GM12878 (cell line): ENCODE results near the gene MGAT2. TPM values are rescaled to one million over a fixed set of nuclear protein-coding genes. Genes with fewer than 3 reads are reported as not detected.

Experiments used
- BACH1 ChIP-seq: fragments of 450-650 bp; IDR thresholded peaks from 2 replicates; pipeline ENCODE4 v1.6.1; 2017; ENCODE audit warnings: mild to moderate bottlenecking, borderline replicate concordance
- CBFB ChIP-seq: IDR thresholded peaks from 2 replicates; pipeline ENCODE4 v1.6.1; 2016; ENCODE audit warnings: antibody characterized with exemption, low read depth
- CREM ChIP-seq: IDR thresholded peaks from 2 replicates; pipeline ENCODE4 v1.6.1; 2014; ENCODE audit warnings: antibody characterized with exemption, low read depth
- NBN ChIP-seq: fragments of 450-650 bp; IDR thresholded peaks from 2 replicates; pipeline ENCODE4 v1.6.1; 2016
- PAX5 ChIP-seq: IDR thresholded peaks from 2 replicates; pipeline ENCODE4 v1.6.1; 2011; ENCODE audit warnings: low read depth, low read length, borderline replicate concordance
- PML ChIP-seq: IDR thresholded peaks from 2 replicates; pipeline ENCODE4 v1.6.1; 2012; ENCODE audit warnings: low read length, inconsistent platforms
- POLR2AphosphoS2 ChIP-seq: IDR thresholded peaks from 2 replicates; pipeline ENCODE4 v1.6.1; 2011; ENCODE audit warnings: low read depth, mild to moderate bottlenecking, low read length, improper control_type of control experiment, moderate library complexity
- POLR2AphosphoS5 ChIP-seq: IDR thresholded peaks from 2 replicates; pipeline ENCODE4 v1.6.1; 2011; ENCODE audit warnings: mild to moderate bottlenecking, low read length, inconsistent platforms
- STAT1 ChIP-seq: fragments of 450-650 bp; conservative IDR thresholded peaks from 2 replicates; pipeline ENCODE4 v1.6.1; 2014; ENCODE audit warnings: antibody characterized with exemption, mild to moderate bottlenecking
- WRNIP1 ChIP-seq: IDR thresholded peaks from 2 replicates; pipeline ENCODE4 v1.6.1; 2011; ENCODE audit warnings: low read depth, low read length, improper control_type of control experiment, borderline replicate concordance
- YBX1 ChIP-seq: fragments of 450-650 bp; IDR thresholded peaks from 2 replicates; pipeline ENCODE4 v1.6.1; 2016; ENCODE audit warnings: antibody characterized with exemption
- ZBED1 ChIP-seq: IDR thresholded peaks from 2 replicates; pipeline ENCODE4 v1.6.1; 2016; ENCODE audit warnings: borderline replicate concordance
- ZNF207 ChIP-seq: fragments of 450-650 bp; IDR thresholded peaks from 2 replicates; pipeline ENCODE4 v1.6.1; 2014; ENCODE audit warnings: antibody characterized with exemption, mild to moderate bottlenecking, borderline replicate concordance
- ZNF622 ChIP-seq: fragments of 450-650 bp; IDR thresholded peaks from 2 replicates; pipeline ENCODE4 v1.6.1; 2017; ENCODE audit warnings: mild to moderate bottlenecking, inconsistent platforms
- polyA plus RNA-seq, 11 experiments: library from polyadenylated mRNA; depleted of rRNA in 4 of 11; unstranded in 6 of 11; stranded (reverse) in 5 of 11; fragments of >200 nt; fragmentation: Nextera tagmentation in 4 of 11; fragmentation: Illumina TruSeq in 1 of 11; extraction: Ambion mirVana in 4 of 11; extraction: Trizol in 1 of 11; gene quantifications; 1 replicate in 1 of 11; 2 replicates in 10 of 11; pipeline versions ENCODE4 v1.2.1 to v1.2.3, GENCODE V29; 2011 to 2016; ENCODE audit warnings: inconsistent platforms in 2 of 11, missing spikeins in 2 of 11, low read depth in 1 of 11
- total RNA-seq, 4 experiments: library from RNA; depleted of rRNA in 3 of 4; stranded (reverse); fragments of >200 nt in 3 of 4; fragmentation: Illumina TruSeq in 1 of 4; extraction: Trizol in 1 of 4; gene quantifications; 2 replicates each; pipeline versions ENCODE4 v1.2.1 to v1.2.3, GENCODE V29; 2013 to 2021
- TF ChIP-seq, protein P1 (sequence below): fragments of 450-650 bp; conservative IDR thresholded peaks from 2 replicates; pipeline ENCODE4 v1.6.1; 2017; ENCODE audit warnings: mild to moderate bottlenecking, moderate library complexity
- TF ChIP-seq, protein P2 (sequence below): fragments of 450-650 bp; formaldehyde crosslinking; IDR thresholded peaks from 2 replicates; pipeline ENCODE4 v1.5.0; 2022; ENCODE audit warnings: mild to moderate bottlenecking, missing genetic modification characterization
- TF ChIP-seq, protein P3 (sequence below): fragments of 450-650 bp; IDR thresholded peaks from 2 replicates; pipeline ENCODE4 v1.6.1; 2016; ENCODE audit warnings: mild to moderate bottlenecking
- TF ChIP-seq, protein P4 (sequence below): fragments of 450-650 bp; IDR thresholded peaks from 2 replicates; pipeline ENCODE4 v1.6.1; 2017; ENCODE audit warnings: borderline replicate concordance
- TF ChIP-seq, protein P5 (sequence below): IDR thresholded peaks from 2 replicates; pipeline ENCODE4 v1.6.1; 2012; ENCODE audit warnings: low read length, inconsistent platforms
- TF ChIP-seq, protein P6 (sequence below): IDR thresholded peaks from 2 replicates; pipeline ENCODE4 v1.6.1; 2011; ENCODE audit warnings: low read depth, low read length, improper control_type of control experiment, borderline replicate concordance

The MGAT2 gene
- total and polyA plus RNA-seq, 10 of the 15 experiments (the other 5 are each of a cell fraction or from before 2014, with no cell fraction given): 0.03 to 51.8 (median 38.0) TPM; not detected in 1

DNA sequence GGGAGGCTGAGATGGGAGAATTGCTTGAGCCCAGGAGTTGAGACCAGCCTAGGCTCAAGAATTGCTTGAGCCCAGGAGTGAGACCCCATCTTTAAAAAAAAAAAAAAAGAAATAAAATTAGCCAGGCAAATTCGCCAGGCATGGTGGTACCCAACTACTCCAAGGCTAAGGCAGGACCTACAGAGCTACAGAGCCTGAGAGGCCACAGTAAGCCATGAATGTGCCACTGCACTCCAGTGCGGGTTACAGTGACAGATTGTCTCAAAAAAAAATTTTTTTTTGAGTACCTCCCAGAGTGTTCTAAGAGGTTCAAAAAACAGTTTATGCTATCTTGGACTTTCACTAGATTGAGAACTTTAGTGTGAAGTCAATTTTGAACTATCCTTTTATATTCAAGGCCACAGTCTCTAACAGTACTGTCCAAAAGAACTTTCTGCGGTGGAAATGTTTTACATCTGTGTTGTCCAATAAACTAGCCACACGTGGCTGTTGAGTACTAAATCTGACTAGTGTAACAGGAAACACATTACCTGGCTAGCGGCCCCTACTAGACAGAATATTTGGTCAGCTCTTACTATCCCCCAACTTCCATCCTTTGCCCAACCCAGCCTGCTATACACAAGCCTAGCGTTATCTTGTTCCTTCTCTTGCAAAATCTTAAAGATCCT lies 2.6 kb upstream of the MGAT2 start (continued):
- TF ChIP-seq, protein P1, sequence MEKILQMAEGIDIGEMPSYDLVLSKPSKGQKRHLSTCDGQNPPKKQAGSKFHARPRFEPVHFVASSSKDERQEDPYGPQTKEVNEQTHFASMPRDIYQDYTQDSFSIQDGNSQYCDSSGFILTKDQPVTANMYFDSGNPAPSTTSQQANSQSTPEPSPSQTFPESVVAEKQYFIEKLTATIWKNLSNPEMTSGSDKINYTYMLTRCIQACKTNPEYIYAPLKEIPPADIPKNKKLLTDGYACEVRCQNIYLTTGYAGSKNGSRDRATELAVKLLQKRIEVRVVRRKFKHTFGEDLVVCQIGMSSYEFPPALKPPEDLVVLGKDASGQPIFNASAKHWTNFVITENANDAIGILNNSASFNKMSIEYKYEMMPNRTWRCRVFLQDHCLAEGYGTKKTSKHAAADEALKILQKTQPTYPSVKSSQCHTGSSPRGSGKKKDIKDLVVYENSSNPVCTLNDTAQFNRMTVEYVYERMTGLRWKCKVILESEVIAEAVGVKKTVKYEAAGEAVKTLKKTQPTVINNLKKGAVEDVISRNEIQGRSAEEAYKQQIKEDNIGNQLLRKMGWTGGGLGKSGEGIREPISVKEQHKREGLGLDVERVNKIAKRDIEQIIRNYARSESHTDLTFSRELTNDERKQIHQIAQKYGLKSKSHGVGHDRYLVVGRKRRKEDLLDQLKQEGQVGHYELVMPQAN: no peak
- TF ChIP-seq, protein P2, sequence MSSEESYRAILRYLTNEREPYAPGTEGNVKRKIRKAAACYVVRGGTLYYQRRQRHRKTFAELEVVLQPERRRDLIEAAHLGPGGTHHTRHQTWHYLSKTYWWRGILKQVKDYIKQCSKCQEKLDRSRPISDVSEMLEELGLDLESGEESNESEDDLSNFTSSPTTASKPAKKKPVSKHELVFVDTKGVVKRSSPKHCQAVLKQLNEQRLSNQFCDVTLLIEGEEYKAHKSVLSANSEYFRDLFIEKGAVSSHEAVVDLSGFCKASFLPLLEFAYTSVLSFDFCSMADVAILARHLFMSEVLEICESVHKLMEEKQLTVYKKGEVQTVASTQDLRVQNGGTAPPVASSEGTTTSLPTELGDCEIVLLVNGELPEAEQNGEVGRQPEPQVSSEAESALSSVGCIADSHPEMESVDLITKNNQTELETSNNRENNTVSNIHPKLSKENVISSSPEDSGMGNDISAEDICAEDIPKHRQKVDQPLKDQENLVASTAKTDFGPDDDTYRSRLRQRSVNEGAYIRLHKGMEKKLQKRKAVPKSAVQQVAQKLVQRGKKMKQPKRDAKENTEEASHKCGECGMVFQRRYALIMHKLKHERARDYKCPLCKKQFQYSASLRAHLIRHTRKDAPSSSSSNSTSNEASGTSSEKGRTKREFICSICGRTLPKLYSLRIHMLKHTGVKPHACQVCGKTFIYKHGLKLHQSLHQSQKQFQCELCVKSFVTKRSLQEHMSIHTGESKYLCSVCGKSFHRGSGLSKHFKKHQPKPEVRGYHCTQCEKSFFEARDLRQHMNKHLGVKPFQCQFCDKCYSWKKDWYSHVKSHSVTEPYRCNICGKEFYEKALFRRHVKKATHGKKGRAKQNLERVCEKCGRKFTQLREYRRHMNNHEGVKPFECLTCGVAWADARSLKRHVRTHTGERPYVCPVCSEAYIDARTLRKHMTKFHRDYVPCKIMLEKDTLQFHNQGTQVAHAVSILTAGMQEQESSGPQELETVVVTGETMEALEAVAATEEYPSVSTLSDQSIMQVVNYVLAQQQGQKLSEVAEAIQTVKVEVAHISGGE (CRISPR knock-in tag): no peak
- TF ChIP-seq ZNF207 (no peak), YBX1 (no peak), PAX5 (no peak), POLR2AphosphoS2 (0 out of 2 replicates have a peak, but pooled peaks have one; percentile 61), PML (no peak), STAT1 (no peak), CBFB (no peak), ZNF622 (no peak), WRNIP1 (no peak), POLR2AphosphoS5 (peak; percentile 57; the same call in 1 of the 2 replicates), BACH1 (no peak), CREM (no peak), ZBED1 (no peak), NBN (no peak)
- TF ChIP-seq, protein P3, sequence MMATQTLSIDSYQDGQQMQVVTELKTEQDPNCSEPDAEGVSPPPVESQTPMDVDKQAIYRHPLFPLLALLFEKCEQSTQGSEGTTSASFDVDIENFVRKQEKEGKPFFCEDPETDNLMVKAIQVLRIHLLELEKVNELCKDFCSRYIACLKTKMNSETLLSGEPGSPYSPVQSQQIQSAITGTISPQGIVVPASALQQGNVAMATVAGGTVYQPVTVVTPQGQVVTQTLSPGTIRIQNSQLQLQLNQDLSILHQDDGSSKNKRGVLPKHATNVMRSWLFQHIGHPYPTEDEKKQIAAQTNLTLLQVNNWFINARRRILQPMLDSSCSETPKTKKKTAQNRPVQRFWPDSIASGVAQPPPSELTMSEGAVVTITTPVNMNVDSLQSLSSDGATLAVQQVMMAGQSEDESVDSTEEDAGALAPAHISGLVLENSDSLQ: no peak
- TF ChIP-seq, protein P4, sequence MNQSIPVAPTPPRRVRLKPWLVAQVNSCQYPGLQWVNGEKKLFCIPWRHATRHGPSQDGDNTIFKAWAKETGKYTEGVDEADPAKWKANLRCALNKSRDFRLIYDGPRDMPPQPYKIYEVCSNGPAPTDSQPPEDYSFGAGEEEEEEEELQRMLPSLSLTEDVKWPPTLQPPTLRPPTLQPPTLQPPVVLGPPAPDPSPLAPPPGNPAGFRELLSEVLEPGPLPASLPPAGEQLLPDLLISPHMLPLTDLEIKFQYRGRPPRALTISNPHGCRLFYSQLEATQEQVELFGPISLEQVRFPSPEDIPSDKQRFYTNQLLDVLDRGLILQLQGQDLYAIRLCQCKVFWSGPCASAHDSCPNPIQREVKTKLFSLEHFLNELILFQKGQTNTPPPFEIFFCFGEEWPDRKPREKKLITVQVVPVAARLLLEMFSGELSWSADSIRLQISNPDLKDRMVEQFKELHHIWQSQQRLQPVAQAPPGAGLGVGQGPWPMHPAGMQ: no peak
- TF ChIP-seq, protein P5, sequence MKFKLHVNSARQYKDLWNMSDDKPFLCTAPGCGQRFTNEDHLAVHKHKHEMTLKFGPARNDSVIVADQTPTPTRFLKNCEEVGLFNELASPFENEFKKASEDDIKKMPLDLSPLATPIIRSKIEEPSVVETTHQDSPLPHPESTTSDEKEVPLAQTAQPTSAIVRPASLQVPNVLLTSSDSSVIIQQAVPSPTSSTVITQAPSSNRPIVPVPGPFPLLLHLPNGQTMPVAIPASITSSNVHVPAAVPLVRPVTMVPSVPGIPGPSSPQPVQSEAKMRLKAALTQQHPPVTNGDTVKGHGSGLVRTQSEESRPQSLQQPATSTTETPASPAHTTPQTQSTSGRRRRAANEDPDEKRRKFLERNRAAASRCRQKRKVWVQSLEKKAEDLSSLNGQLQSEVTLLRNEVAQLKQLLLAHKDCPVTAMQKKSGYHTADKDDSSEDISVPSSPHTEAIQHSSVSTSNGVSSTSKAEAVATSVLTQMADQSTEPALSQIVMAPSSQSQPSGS: 0 out of 2 replicates have a peak, but pooled peaks have one; percentile 24
- TF ChIP-seq, protein P6, sequence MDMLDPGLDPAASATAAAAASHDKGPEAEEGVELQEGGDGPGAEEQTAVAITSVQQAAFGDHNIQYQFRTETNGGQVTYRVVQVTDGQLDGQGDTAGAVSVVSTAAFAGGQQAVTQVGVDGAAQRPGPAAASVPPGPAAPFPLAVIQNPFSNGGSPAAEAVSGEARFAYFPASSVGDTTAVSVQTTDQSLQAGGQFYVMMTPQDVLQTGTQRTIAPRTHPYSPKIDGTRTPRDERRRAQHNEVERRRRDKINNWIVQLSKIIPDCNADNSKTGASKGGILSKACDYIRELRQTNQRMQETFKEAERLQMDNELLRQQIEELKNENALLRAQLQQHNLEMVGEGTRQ: no peak
